B cell (primary cell): Measurements from ENCODE around the gene AUTS2. TPM values are rescaled to one million over a fixed set of nuclear protein-coding genes. Genes with fewer than 3 reads are reported as not detected.
A peak's percentile ranks its signal among the peaks of the same experiment; 100 is the strongest.

Experiments used
- ATAC-seq: fragments of 200-7000 bp; cut with Tn5 transposase; one replicate; pipeline ENCODE4 v1.10.0; 2021; ENCODE audit warnings: low read depth, mild to moderate bottlenecking, moderate number of reproducible peaks, moderate library complexity
- CTCF ChIA-PET: fragments of 350-600 bp; sonication (Branson Sonifier 250); formaldehyde crosslinking; loops from one replicate; lab custom pipeline; 2021; ENCODE audit warnings: antibody characterized with exemption, inconsistent platforms; lab: Charles Lee
- POLR2A ChIA-PET: fragments of 350-600 bp; sonication (Branson Sonifier 250); formaldehyde crosslinking; loops from one replicate; lab custom pipeline; 2021; ENCODE audit warnings: antibody characterized with exemption; lab: Charles Lee
- DNase-seq: peaks from one replicate; pipeline ENCODE4 v3.0.0; 2013
- H2AFZ ChIP-seq: 2 replicates; pipeline ENCODE4 v1.6.1; 2012; ENCODE audit warnings: mild to moderate bottlenecking, low read depth, low read length; ENCODE audit not compliant: insufficient read depth, poor library complexity, severe bottlenecking
- H3K27ac ChIP-seq, 2 donors: 1 replicate in 1 of 2; 2 replicates in 1 of 2; pipeline ENCODE4 v1.5.1; 2012 to 2013; ENCODE audit warnings: low read length in 2 of 2, mild to moderate bottlenecking in 2 of 2, moderate library complexity in 1 of 2
- H3K27me3 ChIP-seq, 4 experiments: fragments of 200-600 bp in 1 of 4; sonication (generic) in 1 of 4; replicated peaks in 1 of 4; 1 replicate in 2 of 4; 2 replicates in 2 of 4; pipeline versions ENCODE4 v1.6.1 to v1.7.0; 2013 to 2016; ENCODE audit warnings: low read length in 3 of 4, mild to moderate bottlenecking in 2 of 4, mixed read lengths in 1 of 4, moderate library complexity in 1 of 4; ENCODE audit not compliant: insufficient read depth in 4 of 4, control insufficient read depth in 3 of 4; ENCODE audit errors: control extremely low read depth in 1 of 4
- H3K36me3 ChIP-seq, 2 experiments: replicated peaks in 1 of 2; 1 replicate in 1 of 2; 2 replicates in 1 of 2; pipeline versions ENCODE4 v1.6.1 to v1.7.1; 2013; ENCODE audit warnings: low read length in 1 of 2; ENCODE audit not compliant: insufficient read depth in 2 of 2, control insufficient read depth in 1 of 2; ENCODE audit errors: control extremely low read depth in 1 of 2, extremely low read depth in 1 of 2
- H3K4me1 ChIP-seq, 2 donors: fragments of 200-600 bp in 1 of 2; sonication (generic) in 1 of 2; 1 replicate in 1 of 2; 2 replicates in 1 of 2; pipeline versions ENCODE4 v1.5.1 to v1.6.1; 2013 to 2017; ENCODE audit warnings: low read length in 2 of 2; ENCODE audit not compliant: control insufficient read depth in 2 of 2, insufficient read depth in 2 of 2
- H3K4me2 ChIP-seq: replicated peaks from 2 replicates; pipeline ENCODE3; 2012; ENCODE audit warnings: mild to moderate bottlenecking, low read depth, low read length; ENCODE audit not compliant: poor library complexity, severe bottlenecking
- H3K4me3 ChIP-seq, 5 experiments: fragments of 200-600 bp in 1 of 5; sonication (generic) in 1 of 5; 1 replicate in 3 of 5; 2 replicates in 2 of 5; pipeline versions ENCODE4 v1.5.1 to v1.7.0; 2011 to 2016; ENCODE audit warnings: low read length in 4 of 5, mild to moderate bottlenecking in 4 of 5, low read depth in 2 of 5, control low read depth in 1 of 5, moderate library complexity in 1 of 5; ENCODE audit not compliant: insufficient read depth in 1 of 5; ENCODE audit errors: control extremely low read depth in 1 of 5, extremely low read depth in 1 of 5
- H3K79me2 ChIP-seq: fragments of 200-600 bp; sonication (generic); one replicate; pipeline ENCODE4 v1.6.0; 2016; ENCODE audit warnings: low read length; ENCODE audit not compliant: control insufficient read depth, insufficient read depth
- H3K9ac ChIP-seq: fragments of 200-600 bp; sonication (generic); 2 replicates; pipeline ENCODE4 v1.6.1; 2017; ENCODE audit warnings: mild to moderate bottlenecking, low read length, moderate library complexity
- H3K9me3 ChIP-seq, 3 donors: one replicate each; pipeline versions ENCODE4 v1.6.1 to v1.7.1; 2013; ENCODE audit warnings: low read length in 2 of 3; ENCODE audit not compliant: control insufficient read depth in 2 of 3, insufficient read depth in 1 of 3; ENCODE audit errors: control extremely low read depth in 1 of 3
- H4K20me1 ChIP-seq: 2 replicates; pipeline ENCODE4 v1.6.0; 2012; ENCODE audit warnings: mild to moderate bottlenecking, low read length; ENCODE audit not compliant: insufficient read depth, control insufficient read depth, poor library complexity, severe bottlenecking
- H3K27ac Mint-ChIP-seq: one replicate; pipeline ENCODE4 v1.8.0; 2021; ENCODE audit warnings: mixed read lengths
- H3K27me3 Mint-ChIP-seq: one replicate; pipeline ENCODE4 v1.8.0; 2021; ENCODE audit warnings: mixed read lengths
- H3K4me1 Mint-ChIP-seq: one replicate; pipeline ENCODE4 v1.8.0; 2021; ENCODE audit warnings: mixed read lengths
- H3K4me3 Mint-ChIP-seq: one replicate; pipeline ENCODE4 v1.8.0; 2021; ENCODE audit warnings: mixed read lengths
- H3K9me3 Mint-ChIP-seq: one replicate; pipeline ENCODE4 v1.8.0; 2022; ENCODE audit warnings: mixed read lengths; ENCODE audit not compliant: insufficient read depth
- CTCF ChIP-seq: fragments of 200-600 bp; IDR thresholded peaks from one replicate; pipeline ENCODE4 v1.8.0; 2022; ENCODE audit warnings: antibody characterized with exemption, mild to moderate bottlenecking
- EZH2 ChIP-seq: IDR thresholded peaks from 2 replicates; pipeline ENCODE4 v1.6.1; 2012; ENCODE audit warnings: borderline replicate concordance, low read depth, mild to moderate bottlenecking, moderate library complexity, low read length; ENCODE audit not compliant: insufficient read depth, poor library complexity, severe bottlenecking
- WGBS: methylation state at CpG from one replicate; pipeline ENCODE4 v1.1.5; 2013; ENCODE audit warnings: missing lambda C conversion rate; ENCODE audit not compliant: insufficient coverage; 5-methylcytosine and 5-hydroxymethylcytosine counted together
- intact Hi-C: fragments of 100-400 bp; cut with micrococcal nuclease; formaldehyde crosslinking; loops from one replicate; pipeline ENCODE4 v1.10.0; 2022
- polyA plus RNA-seq: library from polyadenylated mRNA; depleted of rRNA; stranded (reverse); fragments of >200 nt; gene quantifications from 2 replicates; pipeline ENCODE4 v1.2.3, GENCODE V29; 2012
- total RNA-seq, 2 donors: library from RNA; stranded (reverse); fragments of 120-200 nt in 1 of 2; gene quantifications; 1 replicate in 1 of 2; 2 replicates in 1 of 2; pipeline versions ENCODE4 v1.2.3 to v1.2.4, GENCODE V29; 2013 to 2022

AUTS2 gene
- total and polyA plus RNA-seq, 2 donors (not counting 1 experiment from before 2014, with no cell fraction given): 22.3 to 35.0 TPM

- no CpG with 5 or more reads among the region's 3 CpGs for WGBS
- no peak for TF ChIP-seq EZH2
- TF ChIP-seq CTCF: no peak
- Histone ChIP-seq H4K20me1 (no peaks in the 10 kb centered on the region), H3K4me1 (peaks cover 25 to 33% of the 10 kb centered on the region in 2 donors), H3K79me2 (peaks cover 28% of the 10 kb centered on the region), H3K4me3 (no peak overlapping the region), H3K9ac (peak overlapping the region; percentile 12), H2AFZ (no peak overlapping the region), H3K36me3 (no peaks in the 10 kb centered on the region), H3K27ac (no peak overlapping the region), H3K9me3 (no peaks in the 10 kb centered on the region), H3K4me2 (peak overlapping the region; percentile 37), H3K27me3 (no peaks in the 10 kb centered on the region)
- CTCF ChIA-PET: no interaction called here
- peak overlapping the region; percentile 29 for H3K27ac Mint-ChIP-seq
- peaks cover 40% of the 10 kb centered on the region for H3K4me1 Mint-ChIP-seq
- H3K27me3 Mint-ChIP-seq: no peaks in the 10 kb centered on the region
- DNase-seq (no peak), ATAC-seq (no peak)
- H3K4me3 Mint-ChIP-seq: peak overlapping the region; percentile 20
- intact Hi-C loops: no loop called here
- POLR2A ChIA-PET: no interaction called here
- H3K9me3 Mint-ChIP-seq: no peaks in the 10 kb centered on the region
These were observed 281.7 kb downstream of the AUTS2 start for GRCh38 chr7:69879989-69880388.

GRCh38 chr7:69880840-69881239, 282.6 kb downstream of the AUTS2 start:
- no peak for DNase-seq
- Mint-ChIP-seq H3K27me3 (no peaks in the 10 kb centered on the region), H3K27ac (no peak overlapping the region), H3K9me3 (no peaks in the 10 kb centered on the region), H3K4me3 (no peak overlapping the region), H3K4me1 (peaks cover 40% of the 10 kb centered on the region)
- no peaks in the 10 kb centered on the region for H3K27me3 ChIP-seq
- intact Hi-C loops: no loop called here
- no peaks in the 10 kb centered on the region for H4K20me1 ChIP-seq
- no peak overlapping the region for H3K9ac ChIP-seq
- no peak overlapping the region for H3K4me3 ChIP-seq
- POLR2A ChIA-PET: no interaction called here
- H3K4me1 ChIP-seq: peaks cover 25 to 33% of the 10 kb centered on the region in 2 donors
- 24% methylated on average over 3 of the region's 3 CpGs for WGBS
- CTCF ChIA-PET: no interaction called here
- no peak overlapping the region for H2AFZ ChIP-seq
- H3K9me3 ChIP-seq: no peaks in the 10 kb centered on the region
- no peak for ATAC-seq
- peaks cover 23% of the 10 kb centered on the region for H3K79me2 ChIP-seq
- H3K36me3 ChIP-seq: no peaks in the 10 kb centered on the region
- TF ChIP-seq EZH2: no peak
- no peak for TF ChIP-seq CTCF
- H3K4me2 ChIP-seq: peak overlapping the region; percentile 37
- no peak overlapping the region for H3K27ac ChIP-seq
